HG03025 (cell line): Measurements from ENCODE around the gene ANO6.

Source experiments
- ATAC-seq: cut with Tn5 transposase; IDR thresholded peaks from one replicate; pipeline ENCODE4 v1.9.1; 2021; ENCODE audit warnings: mild to moderate bottlenecking, moderate library complexity; ENCODE audit not compliant: unreplicated experiment, low FRiP score

The ANO6 gene

GRCh38 chr12:45433441-45433868 is 217.6 kb downstream of the ANO6 start:
- ATAC-seq: no peak

- no peak for ATAC-seq
These were observed 218.2 kb downstream of the ANO6 start for GRCh38 chr12:45434094-45434493.

- no peak for ATAC-seq
These were observed 220.2 kb downstream of the ANO6 start for GRCh38 chr12:45435945-45436710.

- ATAC-seq: no peak
These were observed 223.1 kb downstream of the ANO6 start for GRCh38 chr12:45439039-45439438.

- ATAC-seq: no peak
These were observed 230.1 kb downstream of the ANO6 start for GRCh38 chr12:45446013-45446412.

DNA sequence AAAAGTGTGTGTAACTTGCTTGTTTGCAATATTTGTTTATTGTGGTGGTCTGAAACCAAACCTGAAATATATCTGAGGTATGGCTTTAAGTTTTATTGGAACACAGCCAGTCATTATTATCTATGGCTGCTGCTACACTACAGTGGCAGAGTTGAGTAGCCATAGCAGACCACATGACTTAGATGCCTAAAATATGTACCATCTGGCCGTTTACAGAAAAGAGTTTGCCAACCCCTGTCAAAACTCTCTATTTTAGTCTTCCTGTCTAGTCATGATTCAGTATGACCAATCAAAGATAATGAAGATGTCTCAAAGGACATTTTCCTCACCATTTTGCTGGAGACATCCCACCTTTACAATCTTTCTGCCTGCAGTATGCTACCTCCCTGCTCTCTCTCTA is 242.3 kb downstream of the ANO6 start:
- no peak for ATAC-seq

- no peak for ATAC-seq
These were observed 243.2 kb downstream of the ANO6 start for GRCh38 chr12:45458854-45459807.

DNA sequence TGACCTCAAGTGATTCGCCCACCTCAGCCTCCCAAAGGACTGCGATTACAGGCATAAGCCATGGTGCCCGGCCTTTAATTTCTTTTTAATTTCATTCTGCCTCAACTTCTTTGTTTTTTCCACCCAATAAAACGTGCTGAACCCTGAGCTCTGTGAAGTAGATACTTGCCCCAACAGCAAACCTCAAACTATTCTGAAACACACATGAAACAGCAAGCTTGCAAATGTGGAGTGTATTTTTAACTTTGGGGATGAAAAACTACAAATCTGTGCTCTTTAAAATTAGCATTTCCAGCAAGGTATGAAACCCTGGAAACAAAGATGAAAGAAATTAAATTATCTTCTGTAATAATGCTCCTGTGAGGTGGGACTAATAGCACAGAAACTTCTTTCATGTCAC is 246.6 kb downstream of the ANO6 start:
- ATAC-seq: no peak

GRCh38 chr12:45464699-45465098 is 248.8 kb downstream of the ANO6 start:
- ATAC-seq: no peak

DNA sequence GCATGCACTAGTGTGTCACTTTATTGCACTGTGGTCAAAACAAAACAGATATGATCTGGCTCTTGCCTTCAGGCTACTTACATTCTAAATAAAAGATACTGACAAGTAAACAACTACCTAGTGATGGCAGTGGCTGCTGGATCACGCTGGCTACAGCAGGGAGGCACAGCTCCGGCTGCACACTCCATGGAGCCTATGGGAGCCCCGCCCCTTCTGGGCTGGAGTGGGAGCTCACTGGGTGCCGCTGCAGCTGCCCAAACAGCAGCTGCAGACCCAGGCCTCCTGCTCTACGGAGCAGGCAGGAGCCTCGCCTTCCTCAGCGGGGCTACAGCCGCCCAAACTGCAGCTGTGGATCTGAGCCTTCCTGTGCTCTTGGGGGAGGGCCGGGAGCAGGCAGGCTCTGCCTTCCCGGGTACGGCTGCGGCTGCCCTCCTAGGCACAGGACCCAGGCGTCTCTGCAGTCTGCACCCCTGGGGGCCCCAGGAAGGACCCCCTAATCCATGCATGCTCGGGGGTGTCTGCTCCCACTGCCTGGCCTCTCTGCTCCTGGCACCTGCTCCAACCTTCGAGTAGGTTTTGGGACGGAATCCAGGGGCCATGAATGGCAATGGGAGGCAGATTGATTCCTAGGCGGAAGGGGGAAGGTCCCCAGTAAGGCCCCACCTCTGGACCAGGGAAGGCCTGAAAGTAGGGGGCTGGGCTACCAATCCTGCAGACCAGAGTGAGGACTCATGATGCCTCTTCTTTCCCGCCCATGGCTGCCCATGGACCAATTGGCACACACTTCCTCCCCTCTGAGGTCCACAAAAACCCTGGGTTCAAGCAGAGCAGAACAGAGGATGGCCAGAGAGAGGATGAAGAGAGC is 253.1 kb downstream of the ANO6 start:
- ATAC-seq: no peak

DNA sequence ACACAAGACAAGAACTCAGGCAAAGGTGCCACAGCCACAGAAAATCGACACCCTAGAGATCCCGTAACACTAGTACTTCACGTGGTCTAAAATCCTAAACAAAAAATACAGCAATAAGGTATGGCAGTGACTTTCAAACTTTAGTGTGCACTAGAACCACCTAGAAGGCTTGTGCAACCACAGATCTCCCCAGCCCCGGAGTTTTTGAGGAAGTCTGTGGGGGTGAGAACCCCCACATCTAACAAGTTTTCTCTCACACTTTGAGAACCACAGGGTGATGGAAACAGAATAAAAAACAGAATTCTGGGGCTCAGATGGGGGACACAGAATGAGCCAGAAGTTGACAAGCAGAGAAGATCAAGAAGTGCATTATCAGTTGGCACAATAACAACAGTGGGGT is 254.0 kb downstream of the ANO6 start:
- no peak for ATAC-seq

DNA sequence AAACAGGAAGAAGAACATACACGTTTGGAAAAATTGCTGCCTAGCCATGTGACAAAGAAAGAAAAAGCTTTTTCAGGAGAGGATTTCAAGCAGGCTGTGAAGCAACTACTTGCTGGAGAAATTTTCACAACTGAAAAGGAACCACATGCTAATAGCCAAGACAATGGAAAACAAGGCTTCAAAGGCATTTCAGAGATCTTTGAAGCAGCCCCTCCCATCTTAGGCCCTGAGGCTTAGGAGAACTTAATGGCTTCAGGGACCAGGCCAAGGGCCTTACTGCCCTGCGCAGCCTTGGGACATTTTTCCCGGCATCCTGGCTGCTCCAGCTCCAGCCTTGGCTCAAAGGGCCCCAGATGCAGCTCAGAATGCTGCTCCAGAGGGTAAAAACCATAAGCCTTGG is 257.7 kb downstream of the ANO6 start:
- ATAC-seq: no peak

DNA sequence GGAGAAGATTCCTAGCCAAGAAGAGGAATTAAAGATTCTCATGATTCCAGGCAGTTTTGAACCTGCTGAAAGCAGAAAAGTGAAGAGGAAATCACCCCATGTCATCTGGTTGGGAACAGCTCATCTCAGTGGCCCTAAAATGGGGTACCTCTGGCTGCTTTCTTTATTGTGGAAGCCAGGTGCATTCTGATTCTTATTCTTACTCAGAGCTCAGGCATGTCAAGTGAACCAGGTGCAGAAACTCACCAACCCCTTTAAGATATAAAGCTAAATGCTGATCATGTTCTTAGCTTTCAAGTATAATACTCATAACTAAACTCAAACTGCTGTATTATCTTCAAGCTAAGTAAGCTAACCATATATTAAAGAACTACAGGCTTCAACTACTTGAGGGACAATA is 259.7 kb downstream of the ANO6 start:
- no peak for ATAC-seq

- no peak for ATAC-seq
These were observed 261.6 kb downstream of the ANO6 start for GRCh38 chr12:45477526-45477925.

DNA sequence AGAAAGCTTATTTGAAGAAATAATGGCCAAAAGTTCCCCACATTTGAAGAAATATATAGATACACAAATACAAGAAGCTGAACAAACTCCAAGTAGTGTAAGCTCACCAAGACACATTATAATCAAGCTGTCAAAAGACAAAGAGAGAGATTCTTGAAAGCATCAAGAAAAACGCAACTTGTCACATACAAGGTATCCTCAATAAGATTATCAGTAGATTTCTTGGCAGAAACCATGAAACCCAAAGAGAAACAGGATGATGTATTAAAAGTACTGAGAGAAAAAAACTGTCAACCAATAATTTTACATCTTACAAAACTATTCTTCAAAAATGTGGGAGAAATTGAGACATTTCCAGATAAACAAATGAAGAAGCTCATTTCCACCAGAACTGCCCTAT is 263.0 kb downstream of the ANO6 start:
- ATAC-seq: no peak

DNA sequence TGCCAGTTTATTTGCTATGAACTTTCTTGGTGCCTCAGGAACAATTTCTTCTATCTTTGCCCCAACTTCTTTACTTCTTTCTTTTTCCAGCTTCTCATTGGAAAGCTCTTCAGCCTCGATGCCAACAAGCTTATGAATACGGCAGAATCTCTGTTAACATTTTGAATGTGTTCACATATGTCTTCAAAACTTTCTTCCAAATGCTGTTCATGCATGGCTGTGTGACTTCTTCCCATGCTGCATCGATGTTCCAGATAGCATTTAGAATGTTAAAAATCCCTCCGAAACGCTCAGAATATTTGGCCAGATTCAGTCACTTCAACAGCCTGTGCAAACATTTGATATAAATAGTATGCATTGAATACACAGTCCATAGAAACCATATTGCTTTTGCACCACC is 265.9 kb downstream of the ANO6 start:
- ATAC-seq: no peak

DNA sequence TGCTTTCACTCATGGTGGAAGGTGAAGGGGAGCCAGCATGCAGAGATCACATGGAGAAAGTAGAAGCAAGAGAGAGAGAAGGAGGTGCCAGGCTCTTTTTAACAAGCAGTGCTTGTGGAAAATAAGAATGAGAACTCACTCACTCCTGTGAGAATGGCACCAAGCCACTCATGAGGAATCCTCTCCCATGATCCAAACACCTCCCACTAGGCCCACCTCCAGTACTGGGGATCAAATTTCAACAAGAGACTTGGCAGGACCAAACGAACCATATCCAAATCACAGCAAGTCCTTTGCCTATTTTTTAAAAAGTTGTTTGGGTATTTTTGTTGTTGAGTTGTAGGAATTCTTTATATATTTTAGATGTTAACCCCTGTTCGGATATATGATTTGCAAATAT is 267.7 kb downstream of the ANO6 start:
- no peak for ATAC-seq
